Measurements from ENCODE around the gene COG2. TPM values are rescaled to one million over a fixed set of nuclear protein-coding genes. Genes with fewer than 3 reads are reported as not detected.

COG2 gene
- total RNA-seq, 1 donor from 2014 or later, result 25.9 TPM

DNA sequence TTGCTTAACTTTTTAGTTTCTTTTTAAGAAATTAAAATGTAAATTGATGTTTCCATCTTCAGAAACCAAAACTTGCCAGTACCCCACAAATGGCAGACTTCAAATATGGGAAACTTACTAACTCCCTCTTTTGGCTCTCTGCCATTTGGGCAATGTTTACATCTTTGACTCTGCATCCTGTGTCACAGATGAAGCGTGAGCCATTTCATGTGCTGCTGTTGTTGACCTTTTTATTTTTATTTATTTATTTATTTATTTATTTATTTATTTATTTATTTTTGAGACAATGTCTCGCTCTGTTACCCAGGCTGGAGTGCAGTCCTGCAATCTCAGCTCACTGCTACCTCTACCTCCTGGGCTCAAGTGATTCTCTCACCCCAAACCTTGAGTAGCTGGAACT lies 16.0 kb upstream of the COG2 start:
- FAIRE-seq, result no peak
- Mint-ChIP-seq H3K9me3 (ENCODE audit: unreplicated experiment) (no peaks in the 10 kb centered on the region), H3K27ac (ENCODE audit: unreplicated experiment) (no peak overlapping the region), H3K27me3 (ENCODE audit: low read depth, unreplicated experiment) (peaks cover 2% of the 10 kb centered on the region), H3K4me3 (ENCODE audit: unreplicated experiment) (no peak overlapping the region), H3K36me3 (ENCODE audit: low read depth, unreplicated experiment) (peaks cover 2% of the 10 kb centered on the region), H3K4me1 (ENCODE audit: low read depth, unreplicated experiment) (peaks cover 2% of the 10 kb centered on the region)
- H3K4me3 ChIP-seq (ENCODE audit: insufficient read depth, low read depth, low read length), result no peak overlapping the region
- no peak overlapping the region for H3K27ac ChIP-seq (ENCODE audit: low read depth, low read length)
- no peaks in the 10 kb centered on the region for H3K36me3 ChIP-seq (ENCODE audit: insufficient read depth, low read length)
- H4K20me1 ChIP-seq (ENCODE audit: insufficient read depth, low read length), result no peaks in the 10 kb centered on the region
- TF ChIP-seq EZH2 (IDR thresholded peaks at IDR 0.05; ENCODE audit: insufficient read depth, low read length), result no peak
- TF ChIP-seq, protein P1, sequence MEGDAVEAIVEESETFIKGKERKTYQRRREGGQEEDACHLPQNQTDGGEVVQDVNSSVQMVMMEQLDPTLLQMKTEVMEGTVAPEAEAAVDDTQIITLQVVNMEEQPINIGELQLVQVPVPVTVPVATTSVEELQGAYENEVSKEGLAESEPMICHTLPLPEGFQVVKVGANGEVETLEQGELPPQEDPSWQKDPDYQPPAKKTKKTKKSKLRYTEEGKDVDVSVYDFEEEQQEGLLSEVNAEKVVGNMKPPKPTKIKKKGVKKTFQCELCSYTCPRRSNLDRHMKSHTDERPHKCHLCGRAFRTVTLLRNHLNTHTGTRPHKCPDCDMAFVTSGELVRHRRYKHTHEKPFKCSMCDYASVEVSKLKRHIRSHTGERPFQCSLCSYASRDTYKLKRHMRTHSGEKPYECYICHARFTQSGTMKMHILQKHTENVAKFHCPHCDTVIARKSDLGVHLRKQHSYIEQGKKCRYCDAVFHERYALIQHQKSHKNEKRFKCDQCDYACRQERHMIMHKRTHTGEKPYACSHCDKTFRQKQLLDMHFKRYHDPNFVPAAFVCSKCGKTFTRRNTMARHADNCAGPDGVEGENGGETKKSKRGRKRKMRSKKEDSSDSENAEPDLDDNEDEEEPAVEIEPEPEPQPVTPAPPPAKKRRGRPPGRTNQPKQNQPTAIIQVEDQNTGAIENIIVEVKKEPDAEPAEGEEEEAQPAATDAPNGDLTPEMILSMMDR (IDR thresholded peaks at IDR 0.05; ENCODE audit: insufficient read depth, low read depth, low read length), result no peak
- no peak overlapping the region for H3K9ac ChIP-seq (ENCODE audit: low read length)
- H3K27me3 ChIP-seq (ENCODE audit: insufficient read depth, low read length), result no peaks in the 10 kb centered on the region
- H3K9me3 ChIP-seq (ENCODE audit: insufficient read depth, low read depth, low read length), result no peaks in the 10 kb centered on the region
- no peak overlapping the region for H2AFZ ChIP-seq (ENCODE audit: low read depth, low read length)
- no peak for DNase-seq (ENCODE audit: low read depth)
- H3K4me2 ChIP-seq (ENCODE audit: low read length), result no peak overlapping the region
- H3K79me2 ChIP-seq (ENCODE audit: insufficient read depth, low read length), result no peaks in the 10 kb centered on the region
- no peaks in the 10 kb centered on the region for H3K4me1 ChIP-seq (ENCODE audit: insufficient read depth, low read length)

DNA sequence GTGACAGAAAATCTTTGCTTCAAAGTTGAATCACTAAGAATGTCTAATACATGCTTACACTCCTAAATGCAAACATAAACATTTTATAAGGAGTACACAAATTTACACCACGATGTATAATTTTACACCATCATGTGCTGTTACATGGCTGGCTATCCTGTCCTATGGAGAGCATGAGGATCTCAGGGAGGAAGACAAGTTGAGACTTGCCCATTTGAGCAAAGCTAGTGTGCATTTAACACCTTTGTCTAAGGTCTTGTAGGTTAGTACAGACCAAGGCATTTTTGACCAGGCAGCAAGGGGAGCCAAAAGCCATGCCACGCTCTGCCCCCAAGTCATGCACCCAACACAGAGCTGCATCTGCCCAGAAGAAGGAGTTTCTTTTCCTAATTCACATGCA lies 14.5 kb upstream of the COG2 start:
- peak; percentile 17 for FAIRE-seq
- Mint-ChIP-seq H3K27ac (ENCODE audit: unreplicated experiment) (no peak overlapping the region), H3K9me3 (ENCODE audit: unreplicated experiment) (no peaks in the 10 kb centered on the region), H3K4me1 (ENCODE audit: low read depth, unreplicated experiment) (no peaks in the 10 kb centered on the region), H3K27me3 (ENCODE audit: low read depth, unreplicated experiment) (peaks cover 2% of the 10 kb centered on the region), H3K36me3 (ENCODE audit: low read depth, unreplicated experiment) (peaks cover 2% of the 10 kb centered on the region), H3K4me3 (ENCODE audit: unreplicated experiment) (no peak overlapping the region)
- no peaks in the 10 kb centered on the region for H3K4me1 ChIP-seq (ENCODE audit: insufficient read depth, low read length)
- no peak overlapping the region for H3K4me3 ChIP-seq (ENCODE audit: insufficient read depth, low read depth, low read length)
- no peaks in the 10 kb centered on the region for H4K20me1 ChIP-seq (ENCODE audit: insufficient read depth, low read length)
- H3K4me2 ChIP-seq (ENCODE audit: low read length), result no peak overlapping the region
- H3K9me3 ChIP-seq (ENCODE audit: insufficient read depth, low read depth, low read length), result no peaks in the 10 kb centered on the region
- no peak overlapping the region for H2AFZ ChIP-seq (ENCODE audit: low read depth, low read length)
- DNase-seq (ENCODE audit: low read depth), result no peak
- no peak overlapping the region for H3K27ac ChIP-seq (ENCODE audit: low read depth, low read length)
- no peaks in the 10 kb centered on the region for H3K36me3 ChIP-seq (ENCODE audit: insufficient read depth, low read length)
- H3K79me2 ChIP-seq (ENCODE audit: insufficient read depth, low read length), result no peaks in the 10 kb centered on the region
- H3K27me3 ChIP-seq (ENCODE audit: insufficient read depth, low read length), result peaks cover 2% of the 10 kb centered on the region
- H3K9ac ChIP-seq (ENCODE audit: low read length), result no peak overlapping the region
- TF ChIP-seq, protein P1 (IDR thresholded peaks at IDR 0.05; ENCODE audit: insufficient read depth, low read depth, low read length), result no peak
- no peak for TF ChIP-seq EZH2 (IDR thresholded peaks at IDR 0.05; ENCODE audit: insufficient read depth, low read length)

GRCh38 chr1:230629511-230629910 lies 12.8 kb upstream of the COG2 start:
- Mint-ChIP-seq H3K36me3 (ENCODE audit: low read depth, unreplicated experiment) (peaks cover 2% of the 10 kb centered on the region), H3K4me3 (ENCODE audit: unreplicated experiment) (no peak overlapping the region), H3K27me3 (ENCODE audit: low read depth, unreplicated experiment) (no peaks in the 10 kb centered on the region), H3K27ac (ENCODE audit: unreplicated experiment) (no peak overlapping the region), H3K4me1 (ENCODE audit: low read depth, unreplicated experiment) (no peaks in the 10 kb centered on the region), H3K9me3 (ENCODE audit: unreplicated experiment) (no peaks in the 10 kb centered on the region)
- no peak overlapping the region for H3K27ac ChIP-seq (ENCODE audit: low read depth, low read length)
- DNase-seq (ENCODE audit: low read depth), result no peak
- H3K36me3 ChIP-seq (ENCODE audit: insufficient read depth, low read length), result no peaks in the 10 kb centered on the region
- TF ChIP-seq, protein P1 (IDR thresholded peaks at IDR 0.05; ENCODE audit: insufficient read depth, low read depth, low read length), result no peak
- TF ChIP-seq EZH2 (IDR thresholded peaks at IDR 0.05; ENCODE audit: insufficient read depth, low read length), result no peak
- H3K4me1 ChIP-seq (ENCODE audit: insufficient read depth, low read length), result no peaks in the 10 kb centered on the region
- FAIRE-seq, result no peak
- no peaks in the 10 kb centered on the region for H3K9me3 ChIP-seq (ENCODE audit: insufficient read depth, low read depth, low read length)
- no peaks in the 10 kb centered on the region for H3K79me2 ChIP-seq (ENCODE audit: insufficient read depth, low read length)
- no peak overlapping the region for H3K4me2 ChIP-seq (ENCODE audit: low read length)
- H3K27me3 ChIP-seq (ENCODE audit: insufficient read depth, low read length), result peaks cover 6% of the 10 kb centered on the region
- H4K20me1 ChIP-seq (ENCODE audit: insufficient read depth, low read length), result no peaks in the 10 kb centered on the region
- no peak overlapping the region for H2AFZ ChIP-seq (ENCODE audit: low read depth, low read length)
- no peak overlapping the region for H3K4me3 ChIP-seq (ENCODE audit: insufficient read depth, low read depth, low read length)
- H3K9ac ChIP-seq (ENCODE audit: low read length), result no peak overlapping the region

Measured in astrocyte (in vitro differentiated cells and primary cell).